HepG2 (cell line): ENCODE data around the gene ZDHHC16. TPM values are rescaled to one million over a fixed set of nuclear protein-coding genes. Genes with fewer than 3 reads are reported as not detected.

Source experiments
- ATAC-seq: fragments of 200-7000 bp; cut with Tn5 transposase; 3 replicates; pipeline ENCODE4 v1.9.1; 2020; ENCODE audit warnings: mild to moderate bottlenecking, moderate library complexity
- BruUV-seq: library from RNA; stranded (reverse); fragments of 400-500 nt; replicated peaks from 2 replicates; lab custom pipeline; 2021; lab: Mats Ljungman, UMichigan
- CTCF ChIA-PET: fragments of 300-600 bp; formaldehyde crosslinking; extraction: SDS; loops from one replicate; lab custom pipeline; 2021; ENCODE audit warnings: low total read pairs, inconsistent platforms, low intra/inter-chr PET ratio; lab: Yijun Ruan, JAX
- POLR2A ChIA-PET: fragments of 350-600 bp; sonication (Branson Sonifier 250); formaldehyde crosslinking; loops from one replicate; lab custom pipeline; 2020; ENCODE audit warnings: antibody characterized with exemption, inconsistent platforms; lab: Yijun Ruan, JAX
- DNase-seq: peaks from one replicate; pipeline ENCODE4 v3.0.0-alpha.2; 2015; ENCODE audit warnings: low spot score
- FAIRE-seq: peaks from 3 replicates; lab custom pipeline; 2011; peaks lifted over from hg19 to GRCh38; lab: Jason Lieb, UNC
- H2AFZ ChIP-seq: one replicate; pipeline ENCODE4 v1.6.1; 2011; ENCODE audit warnings: low read length, inconsistent platforms
- H3K27ac ChIP-seq: fragments of 300-600 bp; 3 replicates; pipeline ENCODE4 v1.8.0; 2011; ENCODE audit warnings: mixed run types, mild to moderate bottlenecking, mixed read lengths, low read length, inconsistent platforms; ENCODE audit not compliant: insufficient read depth; ENCODE audit errors: extremely low read length
- H3K27me3 ChIP-seq, 2 experiments: fragments of 200-600 bp in 1 of 2; 2 replicates in 1 of 2; 3 replicates in 1 of 2; pipeline versions ENCODE4 v1.6.0 to v1.8.0; 2011; ENCODE audit warnings: low read length in 2 of 2, mild to moderate bottlenecking in 2 of 2, moderate library complexity in 2 of 2, inconsistent platforms in 1 of 2; ENCODE audit not compliant: insufficient read depth in 2 of 2, control insufficient read depth in 1 of 2
- H3K36me3 ChIP-seq, 2 experiments: fragments of 200-600 bp in 1 of 2; replicated peaks in 1 of 2; 2 replicates in 1 of 2; 3 replicates in 1 of 2; pipeline versions ENCODE4 v1.5.1 to v1.8.0; 2011; ENCODE audit warnings: low read length in 2 of 2, inconsistent platforms in 1 of 2; ENCODE audit not compliant: insufficient read depth in 2 of 2, control insufficient read depth in 1 of 2
- H3K4me1 ChIP-seq: 2 replicates; pipeline ENCODE4 v1.5.1; 2012; ENCODE audit warnings: low read length, inconsistent platforms; ENCODE audit not compliant: insufficient read depth
- H3K4me2 ChIP-seq: 2 replicates; pipeline ENCODE4 v1.6.0; 2011; ENCODE audit warnings: low read depth, low read length, inconsistent platforms
- H3K4me3 ChIP-seq, 3 experiments: fragments of 200-600 bp in 1 of 3; sonication (generic), shearing (Covaris generic) in 1 of 3; replicated peaks in 1 of 3; 2 replicates each; pipeline ENCODE4 v1.5.1; 2011 to 2016; ENCODE audit warnings: low read length in 3 of 3, inconsistent platforms in 2 of 3, low read depth in 2 of 3, mild to moderate bottlenecking in 2 of 3, control low read depth in 1 of 3, mixed read lengths in 1 of 3; ENCODE audit not compliant: insufficient read depth in 1 of 3
- H3K79me2 ChIP-seq: one replicate; pipeline ENCODE4 v1.6.1; 2011; ENCODE audit warnings: low read length, inconsistent platforms; ENCODE audit not compliant: insufficient read depth
- H3K9ac ChIP-seq: 2 replicates; pipeline ENCODE4 v1.6.0; 2011; ENCODE audit warnings: mild to moderate bottlenecking, low read depth, low read length, inconsistent platforms; ENCODE audit not compliant: insufficient read depth
- H3K9me3 ChIP-seq: 2 replicates; pipeline ENCODE4 v1.5.1; 2012; ENCODE audit warnings: mild to moderate bottlenecking, low read length
- H4K20me1 ChIP-seq: 2 replicates; pipeline ENCODE4 v1.6.0; 2011; ENCODE audit warnings: inconsistent platforms, mild to moderate bottlenecking, low read length, moderate library complexity; ENCODE audit not compliant: insufficient read depth
- ARID2 ChIP-seq: sonication (generic); formaldehyde crosslinking; IDR thresholded peaks from 2 replicates; pipeline ENCODE4 v1.8.1; 2022; ENCODE audit warnings: mild to moderate bottlenecking, missing genetic modification reagents, borderline replicate concordance
- DRAP1 ChIP-seq: IDR thresholded peaks from 2 replicates; pipeline ENCODE4 v1.6.1; 2016; ENCODE audit warnings: missing genetic modification reagents, missing compliant biosample characterization
- ETV5 ChIP-seq: IDR thresholded peaks from 2 replicates; pipeline ENCODE4 v1.6.1; 2018; ENCODE audit warnings: missing biosample characterization, missing genetic modification reagents, inconsistent platforms, borderline replicate concordance
- FOSL1 ChIP-seq: sonication (generic); formaldehyde crosslinking; IDR thresholded peaks from 2 replicates; pipeline ENCODE4 v1.9.0; 2021; ENCODE audit warnings: missing genetic modification reagents, borderline replicate concordance
- GATAD1 ChIP-seq: IDR thresholded peaks from 2 replicates; pipeline ENCODE4 v1.6.1; 2016; ENCODE audit warnings: missing genetic modification reagents, missing compliant biosample characterization
- HBP1 ChIP-seq: IDR thresholded peaks from 2 replicates; pipeline ENCODE4 v1.6.1; 2016; ENCODE audit warnings: low read depth, control low read depth
- MIER2 ChIP-seq: IDR thresholded peaks from 2 replicates; pipeline ENCODE4 v1.6.1; 2016; ENCODE audit warnings: missing biosample characterization, missing genetic modification reagents
- MXD4 ChIP-seq: IDR thresholded peaks from 2 replicates; pipeline ENCODE4 v1.6.1; 2016; ENCODE audit warnings: mild to moderate bottlenecking, missing biosample characterization, missing genetic modification reagents
- NCOA2 ChIP-seq: sonication (generic); formaldehyde crosslinking; IDR thresholded peaks from 2 replicates; pipeline ENCODE4 v1.8.0; 2022; ENCODE audit warnings: inconsistent platforms
- NFE2L1 ChIP-seq: sonication (generic); formaldehyde crosslinking; IDR thresholded peaks from 2 replicates; pipeline ENCODE4 v1.4.0; 2020; ENCODE audit warnings: missing genetic modification reagents, mild to moderate bottlenecking, borderline replicate concordance
- NR2F1 ChIP-seq, 2 experiments: fragments of 450-650 bp in 1 of 2; formaldehyde crosslinking in 1 of 2; IDR thresholded peaks; 2 replicates each; pipeline versions ENCODE4 v1.5.0 to v1.6.1; 2016 to 2020; ENCODE audit warnings: mild to moderate bottlenecking in 1 of 2, missing compliant biosample characterization in 1 of 2, missing genetic modification reagents in 1 of 2, moderate library complexity in 1 of 2
- PATZ1 ChIP-seq: sonication (generic); formaldehyde crosslinking; IDR thresholded peaks from 2 replicates; pipeline ENCODE4 v1.4.0; 2020; ENCODE audit warnings: missing genetic modification reagents
- SALL1 ChIP-seq: sonication (generic); formaldehyde crosslinking; IDR thresholded peaks from 2 replicates; pipeline ENCODE4 v1.8.0; 2022; ENCODE audit warnings: mild to moderate bottlenecking, missing genetic modification reagents
- SNAI1 ChIP-seq: sonication (generic); formaldehyde crosslinking; IDR thresholded peaks from 2 replicates; pipeline ENCODE4 v1.5.0; 2020; ENCODE audit warnings: mild to moderate bottlenecking, missing genetic modification reagents, borderline replicate concordance
- THAP11 ChIP-seq: IDR thresholded peaks from 2 replicates; pipeline ENCODE4 v1.6.1; 2016; ENCODE audit warnings: missing biosample characterization, missing genetic modification reagents
- ZBTB21 ChIP-seq: sonication (generic); formaldehyde crosslinking; IDR thresholded peaks from 2 replicates; pipeline ENCODE4 v1.4.0; 2020; ENCODE audit warnings: missing genetic modification reagents
- ZNF235 ChIP-seq: sonication (generic); formaldehyde crosslinking; IDR thresholded peaks from 2 replicates; pipeline ENCODE4 v1.8.1; 2023; ENCODE audit warnings: mild to moderate bottlenecking, missing genetic modification reagents, borderline replicate concordance
- ZNF569 ChIP-seq: sonication (generic); formaldehyde crosslinking; IDR thresholded peaks from 2 replicates; pipeline ENCODE4 v1.5.0; 2020; ENCODE audit warnings: mild to moderate bottlenecking, missing genetic modification reagents, moderate library complexity, borderline replicate concordance
- ZNF768 ChIP-seq: sonication (generic); formaldehyde crosslinking; IDR thresholded peaks from 2 replicates; pipeline ENCODE4 v1.4.0; 2020; ENCODE audit warnings: missing genetic modification reagents
- ZNF781 ChIP-seq: sonication (generic); formaldehyde crosslinking; IDR thresholded peaks from 2 replicates; pipeline ENCODE4 v1.5.1; 2020; ENCODE audit warnings: borderline replicate concordance, mild to moderate bottlenecking, missing genetic modification reagents; ENCODE audit errors: not compliant biosample characterization
- WGBS: methylation state at CpG from one replicate; pipeline ENCODE4 v1.1.6; 2017; ENCODE audit warnings: low lambda C conversion rate; 5-methylcytosine and 5-hydroxymethylcytosine counted together
- in situ Hi-C: cut with HindIII; loops from 2 replicates; pipeline ENCODE4 v1.10.0; 2017; ENCODE audit warnings: low pct_unique_long_range_greater_than_20kb; ENCODE audit not compliant: extremely low pct_ligation_motif_present
- intact Hi-C: fragments of 100-400 bp; cut with micrococcal nuclease; formaldehyde crosslinking; loops from one replicate; pipeline ENCODE4 v1.10.0; 2022; ENCODE audit not compliant: unreplicated experiment
- polyA plus RNA-seq, 8 experiments: library from polyadenylated mRNA; depleted of rRNA in 3 of 8; stranded (reverse) in 7 of 8; unstranded in 1 of 8; fragments of >200 nt; fragmentation: Illumina TruSeq in 4 of 8; extraction: Trizol in 4 of 8; gene quantifications; 2 replicates each; pipeline versions ENCODE4 v1.2.1 to v1.2.3, GENCODE V29; 2011 to 2016; ENCODE audit warnings: low read depth in 4 of 8, missing spikeins in 1 of 8, mixed read lengths in 1 of 8; ENCODE audit not compliant: insufficient read depth in 1 of 8
- total RNA-seq, 5 experiments: library from RNA; depleted of rRNA; stranded (reverse); fragments of >200 nt; fragmentation: Illumina TruSeq; extraction: Trizol; gene quantifications; 2 replicates each; pipeline ENCODE4 v1.2.3, GENCODE V29; 2016; ENCODE audit warnings: low read depth in 1 of 5

Gene ZDHHC16
- total and polyA plus RNA-seq, 2 of the 13 experiments (the other 11 are each of a cell fraction or from before 2014, with no cell fraction given) = 40.8 to 41.8 TPM

- no peaks in the 10 kb centered on the region for H3K79me2 ChIP-seq
- no peaks in the 10 kb centered on the region for H4K20me1 ChIP-seq
- FAIRE-seq = peak; percentile 63
- peak; percentile 92 for ATAC-seq
- H3K4me2 ChIP-seq = peak overlapping the region; percentile 83
- H2AFZ ChIP-seq = peak overlapping the region; percentile 75
- intact Hi-C loops = loop anchor here (1.0 to 2.0 kb wide), 4 partner anchors 19 to 205 kb away; partner anchors contain the start of genes EXOSC1, PGAM1 and ZDHHC16
- POLR2A ChIA-PET = no interaction called here
- H3K9ac ChIP-seq = 0 out of 2 replicates have a peak overlapping the region, but pooled peaks have one; percentile 20
- CTCF ChIA-PET = interaction anchor here (1.6 to 2.3 kb wide), 3 partner anchors 19 to 56 kb away, joined by 6 to 14 read pairs (median 12); partner anchors contain the start of genes EXOSC1, PGAM1 and ZDHHC16
- DNase-seq = peak; percentile 89
- under 1% methylated on average over 10 of the region's 10 CpGs for WGBS
- BruUV-seq = no TSS peak
- in situ Hi-C loops = no loop called here
- H3K27me3 ChIP-seq = no peaks in the 10 kb centered on the region
- no peaks in the 10 kb centered on the region for H3K36me3 ChIP-seq
- H3K4me3 ChIP-seq = peak overlapping the region; percentile 13 to 63 (median 32); a peak in 5 of 6 replicates
- H3K9me3 ChIP-seq = no peaks in the 10 kb centered on the region
- H3K27ac ChIP-seq = peak overlapping the region; percentile 77
- peaks cover 48% of the 10 kb centered on the region for H3K4me1 ChIP-seq
- TF ChIP-seq PATZ1 (CRISPR knock-in tag) = peak; percentile 48
- peak; percentile 6; the same call in 1 of the 2 replicates for TF ChIP-seq ETV5 (CRISPR knock-in tag)
- TF ChIP-seq NR2F1 (CRISPR knock-in tag; IDR thresholded peaks at IDR 0.05) = peak in 1 of 2 experiments; percentile 25; a peak in 1 of 4 replicates
- no peak for TF ChIP-seq NFE2L1 (CRISPR knock-in tag)
- no peak for TF ChIP-seq ZNF569 (CRISPR knock-in tag)
- TF ChIP-seq GATAD1 (CRISPR knock-in tag) = peak; percentile 69
- peak; percentile 21; the same call in 1 of the 2 replicates for TF ChIP-seq THAP11 (CRISPR knock-in tag)
- TF ChIP-seq MIER2 = peak; percentile 49; the same call in 1 of the 2 replicates
- no peak for TF ChIP-seq ZNF768
- no peak for TF ChIP-seq DRAP1 (CRISPR knock-in tag)
- TF ChIP-seq MXD4 (CRISPR knock-in tag) = peak; percentile 75; the same call in 1 of the 2 replicates
- no peak for TF ChIP-seq ZNF781 (CRISPR knock-in tag)
- no peak for TF ChIP-seq FOSL1 (CRISPR knock-in tag)
- TF ChIP-seq NCOA2 (CRISPR knock-in tag) = 0 out of 2 replicates have a peak, but pooled peaks have one; percentile 20
- no peak for TF ChIP-seq ARID2 (CRISPR knock-in tag)
- TF ChIP-seq SNAI1 (CRISPR knock-in tag) = 0 out of 2 replicates have a peak, but pooled peaks have one; percentile 39
- peak; percentile 76 for TF ChIP-seq SALL1
- TF ChIP-seq ZBTB21 (CRISPR knock-in tag) = 0 out of 2 replicates have a peak, but pooled peaks have one; percentile 32
- 0 out of 2 replicates have a peak, but pooled peaks have one; percentile 33 for TF ChIP-seq ZNF235 (CRISPR knock-in tag)
- TF ChIP-seq HBP1 = 0 out of 2 replicates have a peak, but pooled peaks have one; percentile 10
These were observed 38.6 kb upstream of the ZDHHC16 start for GRCh38 chr10:97407211-97407951.
